Ovary (tissue), 9 donors: ENCODE results near the gene OLA1. TPM values are rescaled to one million over a fixed set of nuclear protein-coding genes. Genes with fewer than 3 reads are reported as not detected.

ENCODE experiments used
- DNase-seq, 5 donors: peaks; one replicate each; pipeline ENCODE4 v3.0.0-alpha.2; 2019 to 2020
- H3K27ac ChIP-seq, 2 donors: fragments of 200-600 bp; one replicate each; pipeline versions ENCODE4 v1.5.1 to v1.8.0; 2019 to 2022
- H3K27me3 ChIP-seq: fragments of 200-600 bp; one replicate; pipeline ENCODE4 v1.8.0; 2022
- H3K36me3 ChIP-seq: fragments of 200-600 bp; sonication (generic); one replicate; pipeline ENCODE4 v1.5.1; 2019
- H3K4me1 ChIP-seq: one replicate; pipeline ENCODE4 v1.8.1; 2013; ENCODE audit warnings: mild to moderate bottlenecking, moderate library complexity; ENCODE audit not compliant: insufficient read depth
- H3K4me3 ChIP-seq: fragments of 200-600 bp; sonication (generic); one replicate; pipeline ENCODE4 v1.5.1; 2017
- H3K9me3 ChIP-seq, 2 donors: fragments of 200-600 bp in 1 of 2; sonication (generic) in 1 of 2; one replicate each; pipeline versions ENCODE4 v1.5.1 to v1.8.1; 2013 to 2019; ENCODE audit warnings: mild to moderate bottlenecking in 1 of 2, moderate library complexity in 1 of 2
- EP300 ChIP-seq: sonication (generic); formaldehyde crosslinking; IDR thresholded peaks from one replicate; pipeline ENCODE4 v1.6.1; 2017; ENCODE audit warnings: antibody characterized with exemption
- POLR2A ChIP-seq: fragments of 450-650 bp; IDR thresholded peaks from one replicate; pipeline ENCODE4 v1.6.1; 2017; ENCODE audit warnings: antibody characterized with exemption, mild to moderate bottlenecking, moderate library complexity
- WGBS, 3 donors: extraction: QIAGEN DNeasy Blood & Tissue Kit in 1 of 3; methylation state at CpG; one replicate each; pipeline versions ENCODE4 v1.1.5 to v1.1.7; 2013 to 2017; 5-methylcytosine and 5-hydroxymethylcytosine counted together
- intact Hi-C, 4 donors: fragments of 100-400 bp; cut with DNase I; formaldehyde crosslinking; loops; one replicate each; pipeline versions ENCODE4 v1.11.0 to v1.15.1; 2022 to 2023
- polyA plus RNA-seq, 2 donors: library from polyadenylated mRNA; stranded (reverse); fragments of 200-250 nt in 1 of 2; fragments of 350-450 nt in 1 of 2; fragmentation: Illumina TruSeq in 1 of 2; extraction: RNeasy Lipid Tissue Mini Kit (QIAGEN cat#74804) in 1 of 2; gene quantifications; one replicate each; pipeline ENCODE4 v1.2.3, GENCODE V29; 2013 to 2014
- total RNA-seq, 7 donors: library from RNA; depleted of rRNA in 2 of 7; stranded (reverse); fragments of >200 nt in 2 of 7; fragmentation: NEBNext Ultra II Directional in 3 of 7; extraction: Animal tissue kit (Norgen Biotek cat#: 25700) in 3 of 7; gene quantifications; one replicate each; pipeline versions ENCODE4 v1.1.0 to v1.2.4, GENCODE V29; 2016 to 2023
- TF ChIP-seq, protein P1 (sequence below), 3 donors: fragments of 450-650 bp in 2 of 3; fragments of 200-600 bp in 1 of 3; IDR thresholded peaks; one replicate each; pipeline versions ENCODE4 v1.5.1 to v1.8.0; 2016 to 2022; ENCODE audit warnings: antibody characterized with exemption in 3 of 3, mild to moderate bottlenecking in 1 of 3
- donor health status: DM: no; HTN: no; CAD: no; lungs with moderate emphysema.
- donor health status: DM: no; HTN: no; CAD: no.
- donor health status: Bipolar disorder and iron deficiency.
- donor health status: DM: yes; HTN: yes; CAD: no.
- donor health status: DM: no; HTN: no; CAD: no.
- donor health status: DM: yes; HTN: yes; CAD: no.

The OLA1 gene
- total and polyA plus RNA-seq, 9 donors = 25.6 to 127 (median 45.2) TPM

DNA sequence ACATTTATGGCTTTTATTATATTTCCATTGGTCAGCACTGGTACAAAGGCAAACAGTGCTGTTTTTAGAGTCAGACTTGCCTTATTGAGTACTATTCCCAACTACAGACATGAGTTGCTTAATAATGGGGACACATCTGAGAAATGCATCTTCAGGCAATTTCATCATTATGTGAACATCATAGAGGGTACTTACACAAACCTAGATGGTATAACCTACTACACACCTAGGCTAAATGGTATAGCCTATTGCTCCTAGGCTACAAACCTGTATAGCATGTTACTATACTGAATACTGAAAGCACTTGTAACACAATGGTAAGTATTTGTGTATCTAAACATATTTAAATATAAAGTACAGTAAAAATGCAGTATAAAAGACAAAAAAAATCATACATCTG is 36.4 kb downstream of the OLA1 start:
- TF ChIP-seq EP300 (no peak), POLR2A (no peak)
- TF ChIP-seq, protein P1, sequence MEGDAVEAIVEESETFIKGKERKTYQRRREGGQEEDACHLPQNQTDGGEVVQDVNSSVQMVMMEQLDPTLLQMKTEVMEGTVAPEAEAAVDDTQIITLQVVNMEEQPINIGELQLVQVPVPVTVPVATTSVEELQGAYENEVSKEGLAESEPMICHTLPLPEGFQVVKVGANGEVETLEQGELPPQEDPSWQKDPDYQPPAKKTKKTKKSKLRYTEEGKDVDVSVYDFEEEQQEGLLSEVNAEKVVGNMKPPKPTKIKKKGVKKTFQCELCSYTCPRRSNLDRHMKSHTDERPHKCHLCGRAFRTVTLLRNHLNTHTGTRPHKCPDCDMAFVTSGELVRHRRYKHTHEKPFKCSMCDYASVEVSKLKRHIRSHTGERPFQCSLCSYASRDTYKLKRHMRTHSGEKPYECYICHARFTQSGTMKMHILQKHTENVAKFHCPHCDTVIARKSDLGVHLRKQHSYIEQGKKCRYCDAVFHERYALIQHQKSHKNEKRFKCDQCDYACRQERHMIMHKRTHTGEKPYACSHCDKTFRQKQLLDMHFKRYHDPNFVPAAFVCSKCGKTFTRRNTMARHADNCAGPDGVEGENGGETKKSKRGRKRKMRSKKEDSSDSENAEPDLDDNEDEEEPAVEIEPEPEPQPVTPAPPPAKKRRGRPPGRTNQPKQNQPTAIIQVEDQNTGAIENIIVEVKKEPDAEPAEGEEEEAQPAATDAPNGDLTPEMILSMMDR (IDR thresholded peaks at IDR 0.05) = no peak
- Histone ChIP-seq H3K36me3 (no peaks in the 10 kb centered on the region), H3K4me1 (no peaks in the 10 kb centered on the region), H3K4me3 (no peak overlapping the region), H3K27ac (no peak overlapping the region), H3K27me3 (no peaks in the 10 kb centered on the region), H3K9me3 (no peaks in the 10 kb centered on the region)
- intact Hi-C loops = no loop called here
- DNase-seq = no peak

- intact Hi-C loops = no loop called here
- H3K9me3 ChIP-seq = no peaks in the 10 kb centered on the region
- H3K27me3 ChIP-seq = no peaks in the 10 kb centered on the region
- TF ChIP-seq EP300 (no peak), POLR2A (no peak)
- TF ChIP-seq, protein P1 (IDR thresholded peaks at IDR 0.05) = no peak
- no peak overlapping the region for H3K27ac ChIP-seq
- DNase-seq = no peak
- 92 to 95% (median 94%) methylated on average over 2 of the region's 2 CpGs for WGBS, 3 donors
- H3K4me3 ChIP-seq = no peak overlapping the region
- H3K36me3 ChIP-seq = no peaks in the 10 kb centered on the region
- no peaks in the 10 kb centered on the region for H3K4me1 ChIP-seq
Measured at GRCh38 chr2:174210862-174211261, 37.5 kb downstream of the OLA1 start.

GRCh38 chr2:174209325-174209724 is 39.0 kb downstream of the OLA1 start:
- Histone ChIP-seq H3K27me3 (no peaks in the 10 kb centered on the region), H3K4me1 (no peaks in the 10 kb centered on the region), H3K27ac (no peak overlapping the region), H3K36me3 (no peaks in the 10 kb centered on the region), H3K4me3 (no peak overlapping the region), H3K9me3 (no peaks in the 10 kb centered on the region)
- no peak for DNase-seq
- WGBS, 3 donors = 75 to 86% (median 84%) methylated on average over 2 of the region's 2 CpGs
- intact Hi-C loops = no loop called here
- TF ChIP-seq, protein P1 (IDR thresholded peaks at IDR 0.05) = no peak
- TF ChIP-seq POLR2A = no peak
- no peak for TF ChIP-seq EP300

- intact Hi-C loops = no loop called here
- DNase-seq = no peak
Measured at GRCh38 chr2:174208026-174208425, 40.3 kb downstream of the OLA1 start.

More at GRCh38 chr2:174208026-174208425, 40.3 kb downstream of the OLA1 start:
- Histone ChIP-seq H3K4me1 (no peaks in the 10 kb centered on the region), H3K36me3 (no peaks in the 10 kb centered on the region), H3K27ac (no peak overlapping the region), H3K9me3 (no peaks in the 10 kb centered on the region), H3K4me3 (no peak overlapping the region), H3K27me3 (no peaks in the 10 kb centered on the region)
- WGBS, 3 donors = 66 to 75% (median 72%) methylated on average over 4 of the region's 4 CpGs
- TF ChIP-seq, protein P1 (IDR thresholded peaks at IDR 0.05) = no peak
- TF ChIP-seq EP300 (no peak), POLR2A (no peak)
